GM10847 (cell line): ENCODE data around the gene KRT38.

ENCODE experiments used
- POLR2A ChIP-seq: IDR thresholded peaks from 2 replicates; pipeline ENCODE4 v1.6.1; 2011; ENCODE audit not compliant: insufficient read length; ENCODE audit errors: extremely low read depth

Gene KRT38

DNA sequence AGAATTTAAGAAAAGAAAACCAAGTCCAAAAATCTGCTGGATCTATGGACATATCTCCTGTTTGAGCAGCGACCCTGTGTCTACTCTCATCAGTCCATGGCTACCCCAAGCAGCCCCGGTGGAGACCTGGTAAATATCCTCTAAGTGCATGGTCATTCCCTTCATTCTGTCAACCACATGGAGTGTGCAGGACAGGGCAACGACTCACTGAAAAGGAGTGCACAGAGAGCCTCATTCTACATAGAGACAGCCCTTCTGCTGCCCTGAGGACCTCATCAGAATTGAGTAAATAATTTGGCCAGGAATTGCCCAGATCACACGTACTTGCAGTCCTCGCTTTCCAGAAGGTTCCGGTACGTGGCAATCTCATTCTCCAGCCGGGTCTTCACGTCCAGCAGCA is 3.0 kb downstream of the KRT38 start:
- TF ChIP-seq POLR2A, result no peak

DNA sequence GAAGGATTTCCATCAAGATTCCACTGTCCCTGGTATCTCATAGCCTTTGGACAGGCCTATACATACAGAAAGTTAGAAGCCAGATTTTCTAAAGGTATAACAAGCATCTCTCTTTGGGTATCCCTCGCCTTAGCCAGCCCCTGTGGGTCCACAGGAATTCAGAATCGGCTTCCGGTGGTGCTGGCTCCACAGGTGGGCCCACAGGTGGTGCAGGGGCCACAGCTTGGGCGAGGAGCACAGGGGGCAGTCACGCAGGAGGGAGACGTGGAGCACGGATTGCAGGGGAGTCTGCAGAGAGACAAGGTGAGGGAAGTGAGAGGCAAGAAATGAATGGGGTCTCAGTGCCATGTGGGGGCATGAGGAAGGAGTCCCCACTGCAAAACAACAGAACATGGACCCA is 3.5 kb downstream of the KRT38 start:
- TF ChIP-seq POLR2A, result no peak

DNA sequence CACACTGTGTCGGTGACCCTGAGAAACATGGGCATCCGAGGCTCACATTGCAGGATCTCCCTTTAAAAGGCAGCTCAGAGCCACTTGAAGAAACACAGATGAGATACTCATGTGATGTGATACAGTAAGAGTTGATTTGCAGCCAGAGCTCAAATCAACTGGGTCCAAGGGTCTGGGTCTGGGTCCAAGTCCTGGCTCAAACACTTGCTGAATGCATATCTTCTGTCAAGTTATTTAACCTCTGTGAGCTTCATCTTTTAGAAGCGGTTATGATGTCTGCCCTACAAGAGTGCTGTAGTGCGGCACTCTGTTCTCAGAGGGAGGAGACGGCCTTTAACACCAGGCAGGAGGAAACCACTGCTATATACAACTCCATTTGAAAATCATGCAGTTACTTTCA is 6.4 kb downstream of the KRT38 start:
- TF ChIP-seq POLR2A, result no peak

DNA sequence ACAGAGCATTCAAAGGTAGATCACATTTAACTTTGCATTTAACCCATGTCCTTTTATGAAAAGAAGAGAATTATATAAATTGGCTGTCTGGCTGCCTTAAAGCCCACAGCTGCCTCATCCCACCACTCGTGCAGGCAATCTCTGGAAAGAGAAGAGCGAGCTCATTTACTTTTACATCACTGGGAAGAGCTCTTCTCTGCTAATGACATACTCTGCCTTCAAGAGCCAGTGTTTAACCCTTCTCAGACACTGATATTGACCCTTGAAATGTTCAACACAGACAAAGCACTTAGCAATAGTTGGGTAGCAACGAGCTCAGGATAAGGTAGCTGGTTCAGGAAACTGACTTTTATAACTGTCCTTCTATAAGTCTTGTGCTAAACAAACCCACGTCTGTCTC is 6.8 kb downstream of the KRT38 start:
- TF ChIP-seq POLR2A, result no peak

DNA sequence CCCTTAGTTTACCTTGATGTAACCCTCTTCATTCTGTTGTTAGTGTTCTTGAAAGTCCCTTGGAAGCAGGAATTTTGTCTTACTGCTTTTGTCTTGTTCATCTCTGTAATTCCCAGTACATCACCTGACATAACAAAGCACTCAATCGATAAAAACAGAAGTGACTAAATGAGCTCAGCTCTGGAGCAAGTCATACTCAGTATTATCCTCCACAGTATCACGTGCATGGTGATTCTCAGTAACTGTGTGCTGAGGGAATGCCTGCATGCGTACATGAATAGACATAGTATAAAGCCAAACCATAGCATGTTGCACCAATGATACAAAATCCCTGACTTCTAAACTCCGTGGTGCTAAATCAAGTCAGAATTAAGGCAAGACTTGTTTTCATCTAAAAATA is 7.2 kb downstream of the KRT38 start:
- TF ChIP-seq POLR2A, result no peak

DNA sequence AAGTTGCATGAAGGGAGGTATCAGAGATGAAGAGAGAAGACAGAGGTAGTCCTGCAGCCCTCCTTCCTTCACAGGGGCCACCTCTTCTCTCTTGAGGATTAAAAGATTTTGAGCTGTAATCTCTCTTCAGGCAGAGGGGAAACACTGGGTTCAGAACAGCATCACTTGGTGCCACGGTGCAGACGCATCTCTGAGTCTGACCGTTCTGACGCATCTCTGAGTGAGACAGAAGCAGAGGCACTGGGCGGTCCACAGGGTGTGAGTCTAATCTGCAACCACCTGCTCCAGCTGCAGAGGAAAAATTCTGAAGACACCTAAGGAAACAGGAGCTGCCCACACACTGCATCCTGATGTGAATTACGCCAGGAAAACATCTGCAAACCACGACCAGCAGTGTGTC is 11.1 kb downstream of the KRT38 start:
- TF ChIP-seq POLR2A, result no peak

DNA sequence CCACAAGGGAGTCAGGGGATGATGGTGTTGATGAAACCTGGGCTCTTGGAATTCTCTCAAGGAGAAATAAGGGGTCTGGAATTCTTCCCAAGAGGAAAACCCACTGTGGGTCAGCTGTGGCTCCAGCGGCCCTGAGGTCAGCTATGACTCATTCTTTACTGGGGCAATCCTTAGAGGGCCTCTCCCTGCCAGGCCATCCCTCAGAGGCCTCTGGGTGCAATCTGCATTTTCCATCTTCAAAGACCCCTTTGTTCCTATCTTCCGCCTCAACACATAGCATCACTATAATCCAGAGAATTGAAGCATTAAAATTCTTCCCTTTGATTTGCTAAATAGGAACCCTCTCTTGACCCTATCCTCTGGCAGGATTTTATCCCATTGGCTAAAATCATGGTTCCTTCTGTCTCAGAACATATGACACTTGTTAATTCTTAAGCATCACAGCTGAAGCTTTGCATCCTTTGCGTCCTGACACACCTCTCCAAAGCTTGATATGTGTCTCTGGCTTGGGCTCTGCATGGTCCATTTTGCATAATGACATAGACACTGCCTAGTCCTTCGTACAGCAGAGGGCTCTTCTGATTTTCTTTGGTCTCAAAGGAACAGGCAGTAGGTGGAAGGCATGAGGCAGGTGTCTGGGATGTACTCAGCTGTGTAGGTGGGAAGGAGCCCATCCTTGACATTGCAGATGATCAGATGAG is 12.0 kb downstream of the KRT38 start:
- TF ChIP-seq POLR2A, result no peak

DNA sequence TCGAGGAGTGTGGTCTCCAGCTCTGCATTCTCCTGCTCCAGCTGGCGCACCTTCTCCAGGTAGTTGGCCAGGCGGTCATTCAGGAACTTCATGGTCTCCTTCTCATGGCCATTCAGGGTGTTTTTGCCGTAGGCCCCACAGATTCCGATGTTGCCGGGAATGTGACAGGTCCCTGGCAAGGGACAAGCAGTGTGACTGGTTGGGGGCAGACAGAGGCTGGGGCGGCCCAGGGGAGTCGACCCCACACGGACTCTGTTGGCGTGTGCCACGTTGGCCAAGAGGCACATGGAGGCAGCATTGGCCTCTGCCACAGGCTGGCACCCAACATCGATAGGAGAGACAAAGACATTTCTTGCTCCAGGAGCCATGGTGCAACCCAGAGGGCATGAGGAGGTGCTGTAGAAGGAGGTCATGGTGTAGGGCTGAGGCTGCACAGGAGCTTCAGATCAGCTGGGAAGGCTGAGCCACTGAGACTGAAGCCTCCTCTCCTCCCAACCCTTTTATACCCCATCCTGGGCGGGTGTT is 16.6 kb downstream of the KRT38 start, which contains the start of gene KRT37:
Gene KRT37 (minus strand): TSS at position 475 of the 525 bp plus-strand sequence. CDS start 62 bp downstream, at position 413.
- TF ChIP-seq POLR2A, result no peak

DNA sequence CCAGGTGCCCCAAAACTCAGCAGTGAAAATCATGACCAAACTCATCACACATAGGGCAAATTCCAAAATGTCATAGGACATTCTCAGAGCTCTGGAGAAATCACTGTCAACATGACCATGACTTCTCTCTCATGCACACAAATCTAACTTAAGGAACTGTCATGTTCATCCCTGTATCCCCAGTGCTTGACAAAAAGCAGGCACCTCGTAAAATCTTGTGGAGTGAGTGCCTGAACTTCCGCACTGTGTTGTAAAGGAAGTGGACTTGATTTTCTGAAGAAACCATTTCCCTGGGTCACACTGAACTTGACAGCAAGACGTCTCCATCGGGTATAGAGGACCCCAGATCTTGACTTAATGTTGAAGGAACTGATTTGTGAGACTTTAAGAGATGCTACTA is 19.2 kb downstream of the KRT38 start:
- TF ChIP-seq POLR2A, result no peak

DNA sequence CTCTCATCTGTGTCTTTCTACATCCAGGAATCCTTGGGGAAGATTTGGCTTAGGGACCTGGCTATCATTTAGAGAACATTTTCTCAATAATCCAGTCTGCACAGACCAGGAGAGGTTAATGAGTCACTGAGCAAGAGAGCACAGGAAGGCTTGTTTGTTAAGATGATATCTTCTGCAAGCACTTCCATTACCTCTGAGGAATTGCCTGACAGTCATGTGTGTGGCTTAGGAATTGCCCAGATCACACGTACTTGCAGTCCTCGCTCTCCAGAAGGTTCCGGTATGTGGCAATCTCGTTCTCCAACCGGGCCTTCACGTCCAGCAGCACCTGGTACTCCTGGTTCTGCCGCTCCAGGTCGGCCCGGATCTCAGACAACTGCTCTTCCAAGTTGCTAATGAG is 19.7 kb downstream of the KRT38 start:
- TF ChIP-seq POLR2A, result no peak

DNA sequence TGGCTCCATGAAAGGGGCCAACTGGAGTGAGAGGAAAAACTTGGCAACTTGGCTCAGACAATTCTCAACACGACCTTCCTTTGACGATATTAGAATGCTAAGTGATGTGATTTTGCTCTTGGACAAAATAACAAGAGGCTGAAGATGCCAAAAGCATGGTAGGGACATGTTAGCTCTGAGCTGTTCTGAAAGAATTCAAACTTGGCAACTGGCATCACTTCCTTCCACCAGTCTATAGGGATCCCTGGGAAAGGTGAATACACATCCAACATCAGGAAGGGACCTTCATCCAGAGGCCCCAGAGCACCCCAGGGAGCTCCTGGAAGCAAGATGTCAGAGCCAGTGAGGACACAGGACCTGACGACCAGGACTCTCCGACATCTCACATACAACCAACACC is 20.6 kb downstream of the KRT38 start:
- no peak for TF ChIP-seq POLR2A

DNA sequence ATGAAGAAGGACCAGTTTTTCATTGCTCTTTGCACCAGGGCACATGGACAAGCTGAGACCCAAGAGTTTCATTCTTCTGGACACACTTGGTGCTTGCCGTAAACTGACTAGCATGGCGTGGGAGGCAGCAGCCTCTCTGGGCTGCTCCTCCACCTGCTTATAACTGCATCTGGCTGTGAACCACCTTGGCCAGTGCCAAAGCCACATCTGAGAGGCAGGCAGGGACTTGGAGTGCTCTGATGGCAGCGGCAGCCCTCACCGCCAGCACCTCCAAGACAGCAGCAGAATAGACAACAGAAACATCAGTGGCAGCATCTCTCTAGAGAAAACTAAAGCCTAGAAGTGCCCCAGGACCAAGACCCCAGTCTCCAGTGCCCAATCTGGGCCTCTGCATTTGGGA is 21.1 kb downstream of the KRT38 start:
- no peak for TF ChIP-seq POLR2A

DNA sequence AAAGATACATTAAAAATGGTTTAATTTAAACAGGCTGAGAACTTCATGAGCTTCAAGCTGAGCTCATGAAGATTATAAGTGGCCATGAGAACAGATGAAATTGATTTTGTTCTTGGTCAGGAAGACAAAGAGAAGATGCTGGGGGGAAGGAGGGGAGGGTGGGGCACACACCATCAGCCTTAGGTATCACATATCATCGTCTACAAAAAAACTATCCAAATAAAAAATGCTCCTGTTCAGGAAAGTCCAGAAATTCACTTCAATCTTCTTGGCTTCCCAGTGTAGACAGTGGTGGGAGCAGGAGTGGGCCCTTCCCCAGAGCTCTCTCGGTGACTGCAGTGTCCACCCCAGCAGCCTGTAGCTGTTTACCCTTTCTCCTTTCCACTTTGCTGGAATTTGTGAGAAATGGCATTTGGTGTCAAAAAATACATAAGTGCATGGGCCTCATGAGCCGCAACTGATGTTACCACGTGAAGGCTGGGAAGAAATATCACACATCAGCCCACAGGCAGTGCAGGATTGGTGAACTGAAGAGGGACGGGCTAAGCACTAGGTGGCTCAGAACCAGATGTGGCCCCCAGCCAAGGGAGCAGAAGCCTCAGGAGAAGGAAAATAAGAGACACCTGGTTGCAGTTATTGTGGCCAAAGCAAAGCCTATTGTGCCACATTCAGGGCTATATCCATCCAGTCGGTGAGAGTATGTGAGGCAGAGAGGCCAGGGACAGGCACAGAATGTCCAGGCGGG is 22.5 kb downstream of the KRT38 start:
- TF ChIP-seq POLR2A, result no peak

DNA sequence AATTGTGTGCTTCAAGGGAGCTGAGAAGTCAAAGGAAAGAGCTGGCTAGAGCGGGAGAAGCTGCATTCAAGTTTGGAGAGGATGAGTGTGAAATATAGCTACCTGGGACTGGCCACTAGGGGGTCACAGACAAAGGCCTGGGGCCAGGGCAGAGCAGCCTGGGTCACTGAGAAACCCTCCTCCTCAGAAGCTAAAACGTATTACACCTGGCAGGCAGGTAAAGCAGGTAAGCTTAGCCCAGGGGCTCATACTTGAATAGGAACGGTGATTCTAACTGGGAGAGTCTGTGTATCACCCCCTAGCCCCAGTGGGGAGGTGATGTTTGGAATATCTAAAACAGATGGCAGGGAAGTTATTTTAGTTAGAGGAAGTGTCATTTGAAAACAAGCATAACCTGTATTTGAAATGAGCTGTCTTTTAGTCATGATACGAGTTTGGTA is 23.2 kb downstream of the KRT38 start:
- TF ChIP-seq POLR2A, result no peak

DNA sequence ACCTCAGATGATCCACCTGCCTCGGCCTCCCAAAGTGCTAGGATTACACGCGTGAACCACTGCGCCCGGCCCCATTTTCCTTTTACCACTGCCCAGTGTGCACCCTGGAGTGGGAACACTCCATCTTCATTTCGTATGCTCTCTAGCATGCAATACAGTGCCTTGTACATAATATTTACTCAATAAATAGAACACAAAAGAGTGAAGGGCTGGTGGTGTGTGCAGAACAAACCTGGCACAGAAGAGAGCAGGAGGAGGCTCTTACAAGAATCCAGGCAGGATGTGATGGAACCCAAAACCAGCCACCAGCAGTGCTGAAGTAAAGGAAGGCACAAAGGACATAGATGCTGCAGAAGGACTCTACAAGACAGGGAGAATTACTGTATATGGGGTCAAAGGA is 23.7 kb downstream of the KRT38 start:
- no peak for TF ChIP-seq POLR2A

DNA sequence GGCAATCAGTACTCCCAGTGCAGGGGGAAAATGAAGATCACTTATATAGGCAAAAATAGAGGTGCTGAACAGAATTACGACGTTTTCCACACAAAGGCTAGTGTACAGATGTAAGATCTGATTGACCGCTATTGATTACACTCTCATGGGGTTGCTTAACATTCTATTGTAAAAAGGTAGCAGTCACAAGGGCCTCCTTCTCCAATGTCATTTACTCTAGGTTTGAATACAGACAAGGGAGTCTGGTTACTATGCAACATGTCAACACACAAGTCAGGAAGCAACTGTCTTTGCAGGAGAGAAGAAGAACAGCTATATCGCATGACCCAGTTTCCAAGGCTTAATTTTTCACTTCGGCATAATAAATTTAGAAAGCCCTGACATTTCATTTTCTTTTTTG is 24.3 kb downstream of the KRT38 start:
- no peak for TF ChIP-seq POLR2A
